IMR-90 (cell line): Measurements from ENCODE around the gene AOPEP. TPM values are rescaled to one million over a fixed set of nuclear protein-coding genes. Genes with fewer than 3 reads are reported as not detected.

ENCODE experiments used
- ATAC-seq: fragments of 200-7000 bp; cut with Tn5 transposase; 2 replicates; pipeline ENCODE4 v1.9.1; 2020; ENCODE audit warnings: low read depth, mild to moderate bottlenecking, moderate library complexity
- BruUV-seq: library from RNA; stranded (reverse); fragments of 400-500 nt; replicated peaks from 2 replicates; lab custom pipeline; 2021; lab: Mats Ljungman, UMichigan
- CTCF ChIA-PET: fragments of 300-600 bp; formaldehyde crosslinking; extraction: SDS; loops from one replicate; lab custom pipeline; 2021; ENCODE audit warnings: antibody characterized with exemption; lab: Yijun Ruan, JAX
- POLR2A ChIA-PET: fragments of 300-600 bp; sonication (Branson Sonifier 250); formaldehyde crosslinking; loops from one replicate; lab custom pipeline; 2022; ENCODE audit warnings: antibody characterized with exemption; ENCODE audit not compliant: unreplicated experiment; lab: Charles Lee
- DNase-seq: peaks from one replicate; pipeline ENCODE4 v3.0.0; 2013
- H2AFZ ChIP-seq: replicated peaks from 2 replicates; pipeline ENCODE3; 2013; ENCODE audit warnings: low read length, mild to moderate bottlenecking; ENCODE audit not compliant: poor library complexity
- H2AK5ac ChIP-seq: 2 replicates; pipeline ENCODE4 v1.6.1; 2013; ENCODE audit warnings: low read depth, low read length, inconsistent platforms
- H2AK9ac ChIP-seq: replicated peaks from 2 replicates; pipeline ENCODE3; 2013; ENCODE audit warnings: mild to moderate bottlenecking, low read depth, low read length, moderate library complexity; ENCODE audit not compliant: poor library complexity
- H2BK120ac ChIP-seq: 2 replicates; pipeline ENCODE4 v1.6.1; 2013; ENCODE audit warnings: low read depth, low read length, inconsistent platforms
- H2BK15ac ChIP-seq: 3 replicates; pipeline ENCODE4 v1.6.1; 2013; ENCODE audit warnings: low read depth, low read length, inconsistent platforms
- H2BK20ac ChIP-seq: 2 replicates; pipeline ENCODE4 v1.6.1; 2013; ENCODE audit warnings: low read depth, mild to moderate bottlenecking, inconsistent platforms, low read length, moderate library complexity
- H2BK5ac ChIP-seq: 2 replicates; pipeline ENCODE4 v1.6.1; 2013; ENCODE audit warnings: mild to moderate bottlenecking, low read depth, low read length, inconsistent platforms; ENCODE audit not compliant: poor library complexity, severe bottlenecking
- H3K14ac ChIP-seq: replicated peaks from 2 replicates; pipeline ENCODE4 v1.6.1; 2013; ENCODE audit warnings: low read depth, low read length, inconsistent platforms
- H3K18ac ChIP-seq: 2 replicates; pipeline ENCODE4 v1.6.1; 2013; ENCODE audit warnings: low read depth, low read length, control low read depth
- H3K23ac ChIP-seq: 2 replicates; pipeline ENCODE4 v1.6.1; 2013; ENCODE audit warnings: low read depth, low read length, inconsistent platforms
- H3K27ac ChIP-seq: 2 replicates; pipeline ENCODE4 v1.5.1; 2013; ENCODE audit warnings: mild to moderate bottlenecking, control low read depth, low read length; ENCODE audit not compliant: insufficient read depth
- H3K27me3 ChIP-seq: 2 replicates; pipeline ENCODE4 v1.6.1; 2013; ENCODE audit warnings: low read length; ENCODE audit not compliant: control insufficient read depth, insufficient read depth
- H3K36me3 ChIP-seq: 2 replicates; pipeline ENCODE4 v1.6.1; 2013; ENCODE audit warnings: low read length, mixed read lengths; ENCODE audit not compliant: control insufficient read depth, insufficient read depth
- H3K4ac ChIP-seq: 2 replicates; pipeline ENCODE4 v1.6.1; 2013; ENCODE audit warnings: low read depth, low read length, inconsistent platforms
- H3K4me1 ChIP-seq: 2 replicates; pipeline ENCODE4 v1.6.1; 2013; ENCODE audit warnings: low read length, mixed read lengths; ENCODE audit not compliant: control insufficient read depth, insufficient read depth
- H3K4me2 ChIP-seq: 2 replicates; pipeline ENCODE4 v1.6.1; 2013; ENCODE audit warnings: low read depth, mild to moderate bottlenecking, control low read depth, low read length, moderate library complexity
- H3K4me3 ChIP-seq: 2 replicates; pipeline ENCODE4 v1.5.1; 2013; ENCODE audit warnings: low read depth, mild to moderate bottlenecking, control low read depth, low read length, moderate library complexity; ENCODE audit not compliant: insufficient read depth
- H3K56ac ChIP-seq: 2 replicates; pipeline ENCODE4 v1.6.1; 2013; ENCODE audit warnings: low read length, inconsistent platforms; ENCODE audit not compliant: insufficient read depth; ENCODE audit errors: extremely low read depth
- H3K79me1 ChIP-seq, 2 experiments: 2 replicates each; pipeline ENCODE4 v1.6.1; 2013; ENCODE audit warnings: low read length in 2 of 2, inconsistent platforms in 1 of 2, low read depth in 1 of 2
- H3K9ac ChIP-seq: 2 replicates; pipeline ENCODE4 v1.6.1; 2013; ENCODE audit warnings: low read depth, low read length, control low read depth
- H3K9me1 ChIP-seq: 2 replicates; pipeline ENCODE4 v1.6.1; 2013; ENCODE audit warnings: low read length, inconsistent platforms; ENCODE audit not compliant: insufficient read depth
- H3K9me3 ChIP-seq: 2 replicates; pipeline ENCODE4 v1.6.1; 2013; ENCODE audit warnings: low read length; ENCODE audit not compliant: control insufficient read depth, insufficient read depth
- H4K20me1 ChIP-seq: 2 replicates; pipeline ENCODE4 v1.6.1; 2013; ENCODE audit warnings: low read length, inconsistent platforms; ENCODE audit not compliant: insufficient read depth
- H4K5ac ChIP-seq: 2 replicates; pipeline ENCODE4 v1.6.1; 2013; ENCODE audit warnings: mild to moderate bottlenecking, low read depth, low read length, control low read depth
- H4K8ac ChIP-seq, 2 experiments: 2 replicates each; pipeline ENCODE4 v1.6.1; 2013; ENCODE audit warnings: low read depth in 2 of 2, low read length in 2 of 2, control low read depth in 1 of 2, inconsistent platforms in 1 of 2
- H4K91ac ChIP-seq: 2 replicates; pipeline ENCODE4 v1.6.1; 2013; ENCODE audit warnings: low read depth, low read length, inconsistent platforms; ENCODE audit not compliant: insufficient read depth
- BHLHE40 ChIP-seq: fragments of 150-350 bp; IDR thresholded peaks from 2 replicates; pipeline ENCODE4 v1.6.1; 2016; ENCODE audit warnings: mild to moderate bottlenecking, low read depth, low read length
- CEBPB ChIP-seq: IDR thresholded peaks from 2 replicates; pipeline ENCODE4 v1.6.1; 2012; ENCODE audit warnings: low read depth, low read length, improper control_type of control experiment
- CHD1 ChIP-seq: IDR thresholded peaks from 2 replicates; pipeline ENCODE4 v1.6.1; 2012; ENCODE audit warnings: low read depth, low read length, improper control_type of control experiment
- FOS ChIP-seq: fragments of 150-350 bp; IDR thresholded peaks from 2 replicates; pipeline ENCODE4 v1.6.1; 2016; ENCODE audit warnings: low read depth, low read length
- MAFK ChIP-seq: IDR thresholded peaks from 2 replicates; pipeline ENCODE4 v1.6.1; 2012; ENCODE audit warnings: low read depth, low read length, improper control_type of control experiment
- MAZ ChIP-seq: IDR thresholded peaks from 2 replicates; pipeline ENCODE4 v1.6.1; 2012; ENCODE audit warnings: low read depth, mild to moderate bottlenecking, low read length, improper control_type of control experiment, moderate library complexity, borderline replicate concordance
- MXI1 ChIP-seq: IDR thresholded peaks from 2 replicates; pipeline ENCODE4 v1.6.1; 2012; ENCODE audit warnings: low read depth, mild to moderate bottlenecking, low read length, moderate library complexity, borderline replicate concordance
- RAD21 ChIP-seq: IDR thresholded peaks from 2 replicates; pipeline ENCODE4 v1.6.1; 2012; ENCODE audit warnings: low read length, improper control_type of control experiment
- RCOR1 ChIP-seq: IDR thresholded peaks from 2 replicates; pipeline ENCODE4 v1.6.1; 2012; ENCODE audit warnings: mild to moderate bottlenecking, low read length, improper control_type of control experiment; ENCODE audit not compliant: insufficient replicate concordance
- RFX5 ChIP-seq: IDR thresholded peaks from 2 replicates; pipeline ENCODE4 v1.8.0; 2012; ENCODE audit warnings: low read depth, mild to moderate bottlenecking, low read length, moderate library complexity
- USF2 ChIP-seq: fragments of 150-350 bp; IDR thresholded peaks from 2 replicates; pipeline ENCODE4 v1.6.1; 2017; ENCODE audit warnings: mild to moderate bottlenecking, antibody characterized with exemption, low read length, low read depth
- WGBS, 2 experiments: methylation state at CpG; one replicate each; pipeline versions ENCODE4 v1.1.5 to v1.1.7; 2013; ENCODE audit warnings: missing lambda C conversion rate in 2 of 2; ENCODE audit not compliant: insufficient read length in 1 of 2; ENCODE audit errors: extremely low coverage in 2 of 2; 5-methylcytosine and 5-hydroxymethylcytosine counted together
- dilution Hi-C: fragments of 300-500 bp; cut with HindIII; formaldehyde crosslinking; loops from one replicate; pipeline ENCODE4 v1.14.3; 2018; ENCODE audit warnings: low sequenced_read_pairs; ENCODE audit not compliant: unreplicated experiment
- in situ Hi-C: fragments of 300-500 bp; cut with MboI; formaldehyde crosslinking; loops from 3 replicates; pipeline ENCODE4 v1.14.3; 2019; ENCODE audit warnings: low sequenced_read_pairs, inconsistent platforms, mixed read lengths
- intact Hi-C: fragments of 100-400 bp; cut with micrococcal nuclease; formaldehyde crosslinking; loops from 2 replicates; pipeline ENCODE4 v1.10.0; 2022
- polyA plus RNA-seq, 3 experiments: library from polyadenylated mRNA; depleted of rRNA; stranded (reverse); fragments of >200 nt; gene quantifications; 2 replicates each; pipeline ENCODE4 v1.2.3, GENCODE V29; 2012; ENCODE audit warnings: low replicate concordance in 1 of 3
- total RNA-seq: library from RNA; depleted of rRNA; stranded (reverse); fragments of >200 nt; gene quantifications from 2 replicates; pipeline ENCODE4 v1.2.3, GENCODE V29; 2012
- TF ChIP-seq, protein P1 (sequence below): conservative IDR thresholded peaks from 2 replicates; pipeline ENCODE4 v1.5.1; 2012; ENCODE audit warnings: mild to moderate bottlenecking, low read depth, low read length, improper control_type of control experiment

AOPEP gene
- total and polyA plus RNA-seq, 2 of the 4 experiments (the other 2 are of a cell fraction), result 34.9 to 38.7 TPM

DNA sequence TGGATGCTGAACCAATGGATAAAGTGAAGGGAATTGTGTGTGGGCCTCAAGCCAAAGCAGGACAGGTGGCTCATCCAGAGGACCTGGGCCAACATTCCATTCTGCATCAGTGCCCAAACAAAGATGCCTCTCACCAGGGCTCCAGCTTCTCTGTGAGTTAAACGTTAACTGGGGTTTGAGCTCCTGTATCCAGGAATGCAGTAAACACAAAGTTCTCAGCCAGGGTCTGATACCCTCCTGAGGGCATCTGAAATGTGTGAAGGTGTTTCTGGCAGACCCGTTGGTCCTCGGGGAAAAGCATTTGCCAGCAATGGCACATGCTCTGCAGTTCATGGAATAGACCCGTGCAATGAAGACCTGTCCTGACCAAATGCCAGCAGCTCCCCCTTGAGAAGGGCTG is 33.9 kb upstream of the AOPEP start:
- H3K4ac ChIP-seq, result no peak overlapping the region
- H2AFZ ChIP-seq, result no peak overlapping the region
- DNase-seq (no peak), ATAC-seq (no peak)
- CTCF ChIA-PET, result no interaction called here
- POLR2A ChIA-PET, result interaction anchor here (1.2 kb wide), 1 partner anchor 12 kb away, joined by 3 read pairs; no protein-coding TSS in a partner anchor
- no peaks in the 10 kb centered on the region for H3K4me1 ChIP-seq
- no peaks in the 10 kb centered on the region for H3K79me1 ChIP-seq
- in situ Hi-C loops (no loop called here), dilution Hi-C loops (no loop called here), intact Hi-C loops (no loop called here)
- H3K9me3 ChIP-seq, result peaks cover 2% of the 10 kb centered on the region; the same call in 1 of the 2 replicates
- H2BK120ac ChIP-seq, result no peak overlapping the region
- H3K4me2 ChIP-seq, result no peak overlapping the region
- H4K8ac ChIP-seq, result no peak overlapping the region
- no peaks in the 10 kb centered on the region for H3K36me3 ChIP-seq
- no peak overlapping the region for H2BK5ac ChIP-seq
- H4K20me1 ChIP-seq, result no peaks in the 10 kb centered on the region
- H3K27ac ChIP-seq, result no peak overlapping the region
- H3K27me3 ChIP-seq, result peaks cover 18% of the 10 kb centered on the region
- no peak overlapping the region for H2AK9ac ChIP-seq
- H2AK5ac ChIP-seq, result no peak overlapping the region
- 100% methylated on average over 1 of the region's 4 CpGs; no CpG with 5 or more reads in 1 of the 2 experiments for WGBS, 2 experiments
- TF ChIP-seq MXI1 (no peak), USF2 (no peak), CHD1 (no peak), CEBPB (no peak), BHLHE40 (no peak), MAFK (no peak), FOS (no peak), MAZ (no peak), RFX5 (no peak), RCOR1 (no peak), RAD21 (no peak)
- TF ChIP-seq, protein P1, sequence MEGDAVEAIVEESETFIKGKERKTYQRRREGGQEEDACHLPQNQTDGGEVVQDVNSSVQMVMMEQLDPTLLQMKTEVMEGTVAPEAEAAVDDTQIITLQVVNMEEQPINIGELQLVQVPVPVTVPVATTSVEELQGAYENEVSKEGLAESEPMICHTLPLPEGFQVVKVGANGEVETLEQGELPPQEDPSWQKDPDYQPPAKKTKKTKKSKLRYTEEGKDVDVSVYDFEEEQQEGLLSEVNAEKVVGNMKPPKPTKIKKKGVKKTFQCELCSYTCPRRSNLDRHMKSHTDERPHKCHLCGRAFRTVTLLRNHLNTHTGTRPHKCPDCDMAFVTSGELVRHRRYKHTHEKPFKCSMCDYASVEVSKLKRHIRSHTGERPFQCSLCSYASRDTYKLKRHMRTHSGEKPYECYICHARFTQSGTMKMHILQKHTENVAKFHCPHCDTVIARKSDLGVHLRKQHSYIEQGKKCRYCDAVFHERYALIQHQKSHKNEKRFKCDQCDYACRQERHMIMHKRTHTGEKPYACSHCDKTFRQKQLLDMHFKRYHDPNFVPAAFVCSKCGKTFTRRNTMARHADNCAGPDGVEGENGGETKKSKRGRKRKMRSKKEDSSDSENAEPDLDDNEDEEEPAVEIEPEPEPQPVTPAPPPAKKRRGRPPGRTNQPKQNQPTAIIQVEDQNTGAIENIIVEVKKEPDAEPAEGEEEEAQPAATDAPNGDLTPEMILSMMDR, result no peak
- no peak overlapping the region for H3K14ac ChIP-seq
- H3K9me1 ChIP-seq, result no peaks in the 10 kb centered on the region
- H4K5ac ChIP-seq, result no peak overlapping the region
- no peak overlapping the region for H3K4me3 ChIP-seq
- no peak overlapping the region for H4K91ac ChIP-seq
- no peak overlapping the region for H2BK20ac ChIP-seq
- no peak overlapping the region for H3K18ac ChIP-seq
- H3K56ac ChIP-seq, result no peak overlapping the region
- H3K23ac ChIP-seq, result no peak overlapping the region
- no peak overlapping the region for H3K9ac ChIP-seq
- no peak overlapping the region for H2BK15ac ChIP-seq
- BruUV-seq, result no TSS peak
